PC-3 (cell line): ENCODE data around the gene KLF11.

Experiments
- CTCF ChIP-seq: fragments of 300-600 bp; sonication (generic); conservative IDR thresholded peaks from 2 replicates; pipeline ENCODE4 v1.5.1; 2017; ENCODE audit warnings: antibody characterized with exemption, low read depth, mild to moderate bottlenecking, low read length
- EZH2 ChIP-seq: fragments of 300-600 bp; sonication (generic); IDR thresholded peaks from one replicate; pipeline ENCODE4 v1.6.1; 2017; ENCODE audit warnings: antibody characterized with exemption, mild to moderate bottlenecking, low read length; ENCODE audit not compliant: unreplicated experiment
- EZH2phosphoT487 ChIP-seq: fragments of 300-600 bp; sonication (generic); IDR thresholded peaks from 2 replicates; pipeline ENCODE4 v1.6.1; 2018; ENCODE audit warnings: mild to moderate bottlenecking, antibody characterized with exemption, low read length, borderline replicate concordance

DNA sequence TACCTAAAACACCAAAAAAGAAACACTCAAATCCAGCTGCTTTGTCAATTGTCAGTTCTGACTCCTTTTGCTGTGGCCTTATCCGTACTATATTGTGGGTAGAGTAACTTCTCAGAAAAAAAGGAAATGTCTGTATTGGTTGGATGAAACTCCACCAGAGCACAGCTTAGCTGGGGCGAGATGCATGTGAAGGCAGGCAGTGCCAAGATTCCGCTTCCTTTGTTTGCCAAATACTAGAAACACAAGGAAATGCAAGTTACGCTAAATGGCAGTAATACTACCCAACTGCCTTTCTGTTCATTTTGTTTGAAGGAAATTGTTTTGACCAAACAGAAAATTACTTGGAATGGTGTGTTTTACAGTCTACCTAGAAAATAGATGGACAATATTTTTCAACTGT lies 10.0 kb downstream of the KLF11 start:
- TF ChIP-seq CTCF (no peak), EZH2 (no peak), EZH2phosphoT487 (no peak)
